LNCAP (cell line): ENCODE measurements around the gene AGPS.

ENCODE experiments used
- CTCF ChIP-seq: fragments of 450-650 bp; IDR thresholded peaks from 2 replicates; pipeline ENCODE4 v1.5.1; 2017; ENCODE audit warnings: mild to moderate bottlenecking

AGPS gene

DNA sequence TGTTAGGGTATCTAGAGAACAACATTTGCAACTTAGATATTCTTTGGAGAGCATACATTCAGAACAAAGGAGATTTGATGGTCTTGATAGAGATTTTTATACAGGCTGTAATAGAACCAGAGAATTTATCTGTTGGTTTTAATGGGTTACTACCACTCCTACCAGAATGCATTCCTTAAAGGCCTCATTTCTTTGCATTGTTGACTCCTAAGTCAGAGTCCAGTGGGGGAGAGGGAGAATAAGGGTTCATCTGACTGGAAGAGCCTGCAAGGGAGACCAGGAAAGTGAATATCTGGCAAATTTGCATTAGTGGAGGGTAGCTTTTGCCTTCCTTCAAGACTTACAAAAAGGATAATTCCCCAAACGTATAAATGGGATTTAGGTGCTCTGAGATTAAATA is 29.7 kb downstream of the AGPS start:
- no peak for TF ChIP-seq CTCF

DNA sequence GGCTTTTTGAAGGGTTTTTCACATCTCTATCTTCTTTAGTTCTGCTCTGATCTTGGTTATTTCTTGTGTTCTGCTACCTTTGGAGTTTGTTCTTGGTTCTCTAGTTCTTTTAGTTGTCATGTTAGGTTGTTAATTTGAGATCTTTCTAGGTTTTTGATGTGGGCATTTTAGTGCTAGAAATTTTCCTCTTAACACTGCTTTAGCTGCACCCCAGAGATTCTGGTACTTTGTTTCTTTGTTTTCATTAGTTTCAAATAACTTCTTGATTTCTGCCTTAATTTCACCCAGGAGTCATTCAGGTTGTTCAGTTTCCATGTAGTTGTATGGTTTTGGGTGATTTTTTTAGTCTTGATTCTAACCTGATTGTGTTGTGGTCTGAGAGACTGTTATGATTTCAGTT is 34.7 kb downstream of the AGPS start:
- no peak for TF ChIP-seq CTCF

GRCh38 chr2:177429688-177430325 is 37.2 kb downstream of the AGPS start:
- TF ChIP-seq CTCF: no peak

- no peak for TF ChIP-seq CTCF
These were observed 37.8 kb downstream of the AGPS start for GRCh38 chr2:177430411-177430810.

- TF ChIP-seq CTCF: no peak
These were observed 40.1 kb downstream of the AGPS start for GRCh38 chr2:177432703-177433102.

GRCh38 chr2:177433402-177433801 is 40.8 kb downstream of the AGPS start:
- no peak for TF ChIP-seq CTCF

DNA sequence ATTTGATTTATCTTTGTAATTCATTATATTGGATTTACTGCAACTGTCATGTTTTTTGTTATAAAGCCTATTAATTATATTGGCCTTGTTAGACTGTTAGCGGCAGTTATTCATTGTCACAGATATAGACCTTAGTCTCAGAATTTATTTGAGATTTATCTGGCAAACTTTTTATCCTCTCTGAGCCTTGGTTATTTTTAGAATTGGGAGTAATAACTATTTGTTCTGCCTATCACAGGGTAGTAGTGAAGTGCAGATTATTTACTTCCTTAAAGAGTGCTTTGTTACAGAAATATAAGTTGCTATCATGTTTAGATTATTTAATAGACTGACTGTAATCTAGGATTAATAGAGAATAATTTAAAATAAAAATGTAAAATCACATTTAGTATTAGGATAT is 41.9 kb downstream of the AGPS start:
- TF ChIP-seq CTCF: no peak

- TF ChIP-seq CTCF: no peak
These were observed 52.6 kb downstream of the AGPS start for GRCh38 chr2:177445200-177445599.
